SW 1271 (cell line): ENCODE measurements around the gene TANC1.

ENCODE experiments used
- DNase-seq, 2 experiments: peaks; one replicate each; lab custom pipeline; 2025; lab: John Stamatoyannopoulos, UW

The TANC1 gene

DNA sequence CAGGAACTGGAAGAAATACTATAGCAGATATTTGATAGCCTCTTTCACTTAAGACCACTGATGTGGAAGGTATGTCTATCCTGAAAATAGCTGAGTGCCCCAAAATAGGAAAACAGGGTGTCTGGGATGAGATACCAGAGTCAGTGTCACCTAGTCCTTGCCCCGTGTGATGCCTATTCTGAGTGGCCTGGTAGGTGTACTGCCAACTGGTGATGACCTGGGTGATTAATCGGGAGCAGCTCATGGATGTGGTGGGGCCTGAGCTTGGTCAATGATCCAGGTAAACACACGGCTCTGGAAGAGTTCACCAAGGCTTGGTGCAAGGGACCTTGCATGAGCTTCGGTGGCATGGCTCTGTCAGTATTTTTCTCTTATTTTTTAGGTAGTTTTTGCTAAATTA is 95.2 kb downstream of the TANC1 start:
- DNase-seq: no peak

DNA sequence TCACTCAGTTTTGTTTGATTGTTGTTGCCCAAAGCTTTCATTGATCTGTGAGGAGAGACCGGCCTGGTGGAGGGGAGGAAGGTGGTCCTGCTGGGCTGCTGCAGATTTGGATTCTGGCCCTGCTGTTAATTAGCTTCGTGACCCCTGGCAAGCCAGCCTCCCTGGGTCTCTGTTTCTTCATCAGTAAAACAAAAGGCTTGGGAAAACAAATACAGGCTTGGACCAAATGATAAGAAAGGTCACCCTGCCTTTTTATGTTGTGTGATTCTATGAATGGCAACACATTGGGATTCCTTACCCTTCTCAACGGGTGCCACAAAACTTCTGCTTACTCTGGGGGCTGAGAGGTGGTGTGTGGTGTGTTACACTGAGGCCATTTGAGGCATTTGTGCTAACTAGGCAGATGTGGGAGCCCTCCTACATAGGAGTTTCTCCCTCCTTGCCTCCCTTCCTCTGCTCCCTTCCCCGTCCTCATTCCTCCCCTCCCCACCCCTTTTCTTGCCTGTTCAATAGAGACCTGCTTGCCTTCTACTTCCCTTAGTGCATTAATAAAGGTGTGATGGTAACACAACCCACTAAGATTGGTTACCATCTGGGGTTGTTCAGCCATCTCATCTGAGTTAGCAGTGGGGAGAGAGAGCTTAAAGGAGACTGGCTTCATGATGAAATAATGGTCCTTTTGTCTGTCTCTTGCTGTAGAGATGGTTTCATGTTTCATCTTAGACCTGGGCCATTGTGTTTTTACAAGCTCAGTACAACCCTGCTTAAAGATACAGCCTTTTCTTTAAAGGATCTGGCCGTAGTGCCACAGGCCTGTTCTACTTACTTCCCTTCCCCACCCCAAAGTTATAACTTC is 96.2 kb downstream of the TANC1 start:
- DNase-seq: peak in 1 of 2 experiments; percentile 16

DNA sequence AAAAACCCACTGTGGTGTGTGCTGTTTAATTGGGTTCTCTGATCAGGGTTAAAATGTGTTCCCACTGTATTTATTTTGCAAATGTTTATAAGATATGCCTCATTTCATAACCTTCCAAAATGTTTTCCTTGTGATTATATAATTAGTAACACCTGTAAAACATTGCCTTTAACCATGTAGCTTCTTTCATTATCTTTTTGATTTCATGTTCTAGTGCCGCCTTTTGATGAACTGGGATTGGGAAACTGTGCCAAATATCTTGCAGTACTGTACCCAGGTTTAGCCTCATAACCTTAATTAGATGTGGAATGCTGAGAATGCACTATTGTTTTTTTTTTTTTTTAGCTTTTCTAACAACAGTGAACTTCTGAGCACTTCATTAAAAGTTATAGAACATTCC is 96.9 kb downstream of the TANC1 start:
- no peak for DNase-seq

DNA sequence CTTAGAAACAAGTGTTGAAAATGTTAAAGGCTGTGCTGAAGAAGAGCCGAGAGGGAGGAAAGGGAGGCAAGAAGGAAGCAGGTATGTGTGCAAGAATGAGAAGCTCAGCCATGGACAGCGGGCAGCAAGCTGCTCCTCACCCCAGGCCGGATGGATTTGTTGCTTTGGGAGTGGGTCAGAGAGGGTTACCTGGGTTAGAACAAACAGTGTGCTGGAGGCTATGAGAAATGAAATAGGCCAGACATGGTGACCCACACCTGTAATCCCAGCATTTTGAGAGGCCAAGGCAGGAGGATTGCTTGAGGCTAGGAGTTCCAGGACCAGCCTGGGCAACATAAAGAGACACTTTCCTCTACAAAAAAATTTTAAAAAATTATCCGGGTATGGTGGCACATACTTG is 97.5 kb downstream of the TANC1 start:
- DNase-seq: no peak

DNA sequence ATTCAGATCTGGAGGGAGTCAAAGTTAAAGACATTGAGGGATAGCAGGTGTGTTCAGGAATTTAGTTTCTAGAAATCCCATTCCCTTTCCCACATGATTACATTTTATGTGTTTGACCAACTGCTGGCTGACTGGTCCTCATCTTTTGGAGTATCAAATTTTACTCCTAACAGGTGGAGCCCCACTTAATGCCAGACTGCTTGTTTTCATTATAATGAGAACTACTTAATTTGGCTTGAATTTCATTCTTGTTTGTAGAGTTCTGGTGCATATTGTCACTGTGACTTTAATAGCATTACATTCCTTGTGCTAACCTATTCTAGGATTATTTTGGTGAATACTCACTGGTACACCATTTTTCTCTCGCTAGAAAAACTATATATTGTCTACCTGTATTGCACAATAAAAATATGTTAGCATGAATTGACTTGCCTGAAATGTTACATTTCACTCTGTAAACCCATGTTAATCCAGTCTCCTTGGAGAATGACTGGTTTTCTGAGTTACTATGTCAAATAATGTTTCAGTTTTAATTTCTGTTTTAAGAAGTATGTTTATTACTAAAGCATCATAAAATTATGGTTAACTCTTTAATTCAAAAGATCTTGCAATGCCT is 98.2 kb downstream of the TANC1 start:
- no peak for DNase-seq

DNA sequence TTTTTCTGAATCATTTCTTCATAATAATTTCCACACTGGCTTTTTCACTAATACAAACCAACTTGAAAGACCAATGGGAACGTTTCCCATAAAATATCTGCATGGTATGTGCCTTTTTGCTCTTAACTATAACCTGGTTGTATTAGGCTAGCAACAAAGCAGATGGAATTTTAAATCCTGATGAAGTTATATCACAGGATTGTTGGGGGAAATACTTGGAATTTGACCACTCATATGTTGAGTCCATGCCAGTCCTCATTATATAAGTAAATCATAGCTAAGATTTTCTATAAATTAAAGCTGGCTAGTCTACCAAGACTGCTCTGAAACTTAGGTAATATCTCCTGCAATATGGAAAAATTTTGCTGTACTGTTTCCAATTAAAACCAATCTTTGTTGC is 99.5 kb downstream of the TANC1 start:
- no peak for DNase-seq

DNA sequence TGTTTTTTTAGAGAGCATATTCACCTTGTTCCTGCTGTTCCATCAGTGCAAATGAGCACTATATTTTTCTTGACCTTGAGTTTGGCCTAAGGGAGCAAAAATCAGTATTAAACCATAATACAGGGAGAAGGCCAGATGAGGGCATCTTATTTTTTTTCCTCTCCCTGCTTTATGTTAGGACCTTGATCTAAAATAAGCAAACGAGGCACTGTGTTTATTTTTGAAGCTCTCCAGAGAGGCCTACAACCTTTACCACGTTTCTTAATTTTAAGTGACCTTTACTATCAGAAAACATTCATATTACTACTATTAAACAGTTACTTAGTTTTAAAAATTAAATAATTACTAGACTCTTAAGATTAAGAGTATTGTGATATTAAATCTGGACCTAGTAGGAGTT is 100.8 kb downstream of the TANC1 start:
- DNase-seq: no peak

DNA sequence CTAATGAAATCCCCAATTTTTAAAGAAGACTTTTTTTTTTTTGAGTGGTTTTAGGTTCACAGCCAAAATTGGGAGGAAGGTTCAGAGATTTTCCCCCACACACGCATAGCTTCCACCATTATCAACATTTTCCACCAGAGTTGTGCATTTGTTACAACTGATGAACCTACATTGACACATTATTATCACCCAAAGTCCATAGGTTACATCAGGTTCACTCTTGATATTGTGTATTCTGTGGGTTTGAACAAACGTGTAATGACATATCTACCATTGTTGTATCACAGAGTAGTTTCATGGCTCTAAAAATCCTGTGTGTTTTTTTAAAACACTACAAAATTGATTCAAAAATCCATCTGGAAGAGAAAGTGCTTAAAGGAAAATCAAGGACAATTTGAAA is 101.8 kb downstream of the TANC1 start:
- no peak for DNase-seq

DNA sequence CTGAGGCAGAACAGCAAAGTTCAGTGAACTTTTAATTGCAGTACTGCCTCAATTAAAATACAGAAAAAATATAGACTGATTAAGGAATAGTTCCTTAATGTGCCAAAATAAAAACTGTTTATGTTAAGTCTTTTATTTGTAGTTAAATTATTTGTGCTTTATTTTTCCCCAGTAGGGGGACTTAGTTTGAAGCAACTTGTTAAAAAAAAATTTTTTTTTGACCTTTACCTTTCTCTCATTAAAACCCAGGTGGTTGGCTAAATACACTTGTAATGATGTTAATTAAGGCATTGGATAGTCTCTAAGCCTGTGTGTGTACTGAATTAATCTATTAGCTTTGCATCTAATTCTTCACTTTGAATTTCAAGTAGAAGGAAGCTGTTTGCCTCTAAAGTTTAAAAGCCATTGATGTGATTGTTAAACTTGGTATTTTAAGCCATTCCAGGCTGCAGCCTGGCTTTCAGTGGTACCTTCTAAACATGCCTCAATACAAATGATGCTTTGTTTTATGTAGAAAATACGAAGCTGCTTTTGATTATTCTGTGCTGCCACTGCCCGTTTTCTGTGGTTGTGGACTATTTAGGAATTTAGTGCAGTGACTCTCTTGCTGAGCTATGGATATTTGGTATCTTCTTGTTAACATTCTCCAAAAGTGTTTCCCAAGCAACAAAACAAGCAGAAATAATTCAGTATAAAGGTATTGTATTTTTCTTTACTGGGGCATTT is 102.9 kb downstream of the TANC1 start:
- DNase-seq: no peak

DNA sequence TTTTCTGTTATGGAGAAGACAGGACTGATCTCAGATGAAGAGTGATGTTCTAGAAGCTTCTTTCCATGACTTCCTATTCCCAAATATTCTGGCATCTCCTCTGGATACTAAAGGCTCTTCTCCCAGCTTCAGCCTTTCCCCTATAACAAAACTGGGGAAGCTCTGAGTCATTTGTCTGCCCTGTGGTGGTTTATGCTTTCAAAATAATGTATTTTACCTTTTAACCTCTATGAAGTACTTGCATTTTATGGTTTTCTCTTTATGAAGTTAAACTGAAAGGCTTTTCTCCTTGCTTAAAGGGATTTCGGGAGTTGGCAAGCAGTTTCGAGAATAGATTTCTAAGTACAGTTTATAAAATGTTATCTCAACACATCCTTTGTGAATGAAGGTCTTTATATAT is 104.4 kb downstream of the TANC1 start:
- no peak for DNase-seq

DNA sequence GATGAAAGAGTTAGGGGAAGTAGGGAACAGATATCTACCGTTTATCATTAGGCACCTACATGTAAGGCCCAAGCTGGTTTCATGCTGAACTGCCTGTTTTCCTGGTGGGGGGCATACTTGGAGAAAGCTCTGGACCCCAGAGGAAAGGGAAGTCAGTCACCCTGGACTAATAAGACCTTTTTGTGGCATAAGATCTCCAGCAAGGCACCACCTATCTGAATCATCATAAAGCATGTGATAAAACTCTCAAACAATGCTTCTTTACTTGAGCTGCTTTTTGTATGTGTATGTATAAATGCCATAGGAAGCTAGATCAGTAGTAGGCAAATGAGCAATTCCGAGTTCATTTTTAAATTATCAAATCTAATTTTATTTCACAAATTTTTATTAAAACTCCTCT is 104.8 kb downstream of the TANC1 start:
- DNase-seq: no peak

DNA sequence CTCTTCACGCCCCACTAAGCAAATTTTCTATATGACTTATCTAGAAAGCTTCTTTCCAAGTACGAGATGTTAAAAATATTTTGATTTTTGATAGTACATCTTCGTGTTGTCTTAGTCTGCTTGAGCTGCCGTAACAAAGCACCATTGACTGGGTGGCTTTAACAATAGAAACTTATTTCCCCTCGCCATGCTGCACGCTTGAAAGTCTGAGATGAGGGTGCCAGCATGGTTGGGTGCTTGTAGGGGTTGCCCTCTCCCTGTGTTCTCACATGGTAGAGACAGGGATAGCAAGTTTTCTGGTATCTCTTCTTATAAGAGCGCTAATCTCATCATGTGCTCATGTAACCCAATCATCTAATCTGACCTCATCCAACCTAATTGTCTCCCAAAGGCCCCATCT is 106.2 kb downstream of the TANC1 start:
- no peak for DNase-seq

DNA sequence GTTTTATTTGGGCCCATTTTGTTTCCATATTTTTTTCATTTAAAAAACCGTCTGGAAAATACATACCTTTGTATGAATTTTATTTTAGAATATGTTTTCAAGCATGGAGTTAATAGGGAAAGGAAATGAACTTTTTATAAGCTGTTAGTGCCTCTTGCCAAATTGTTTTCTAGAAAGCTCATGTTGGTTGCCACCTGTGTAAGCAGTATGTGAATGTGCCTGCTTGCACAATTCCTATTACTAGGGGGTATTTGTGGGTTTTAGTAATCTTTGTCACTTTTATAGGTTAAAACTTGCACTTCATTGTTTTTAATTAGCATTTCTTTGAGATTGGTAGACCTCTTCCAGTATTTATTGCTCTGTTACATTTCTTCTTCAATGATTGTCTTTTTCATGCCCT is 107.3 kb downstream of the TANC1 start:
- DNase-seq: no peak

DNA sequence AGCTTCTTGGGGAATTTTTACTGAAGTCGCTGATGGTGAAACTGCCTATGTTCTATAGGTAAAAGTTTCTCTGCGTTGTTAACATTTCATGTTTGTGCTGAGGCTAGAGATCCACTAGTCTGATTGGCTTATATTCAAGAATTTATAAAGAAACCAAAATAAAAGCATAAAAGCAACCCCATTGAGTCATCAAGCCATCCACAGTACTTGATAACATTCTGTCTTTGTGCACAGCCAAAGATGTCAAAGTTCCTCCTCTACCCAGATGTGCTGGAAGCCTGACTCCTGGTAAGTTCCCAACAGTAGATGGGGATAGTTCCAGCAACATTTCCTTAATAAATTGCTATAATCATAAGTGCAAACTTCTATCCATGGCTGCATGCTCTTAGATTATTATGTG is 107.8 kb downstream of the TANC1 start:
- no peak for DNase-seq

DNA sequence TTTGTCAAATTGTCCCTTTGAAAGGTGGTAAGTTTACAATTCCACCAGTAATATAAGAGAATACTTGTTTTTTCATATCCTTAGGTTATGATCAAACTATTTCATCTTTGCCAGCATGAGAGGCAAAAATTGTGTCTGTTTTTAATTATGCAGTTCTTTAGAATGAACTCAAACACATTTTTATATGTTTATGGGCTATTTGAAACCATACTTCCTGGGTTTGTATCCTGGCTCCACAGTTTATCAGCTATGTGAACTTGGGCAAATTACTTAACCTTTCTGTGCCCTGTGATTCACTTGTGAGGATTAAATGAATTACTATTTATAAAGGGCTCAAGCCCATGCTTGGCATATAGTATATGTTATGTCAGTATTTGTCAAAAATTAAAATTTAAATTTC is 109.4 kb downstream of the TANC1 start:
- no peak for DNase-seq

DNA sequence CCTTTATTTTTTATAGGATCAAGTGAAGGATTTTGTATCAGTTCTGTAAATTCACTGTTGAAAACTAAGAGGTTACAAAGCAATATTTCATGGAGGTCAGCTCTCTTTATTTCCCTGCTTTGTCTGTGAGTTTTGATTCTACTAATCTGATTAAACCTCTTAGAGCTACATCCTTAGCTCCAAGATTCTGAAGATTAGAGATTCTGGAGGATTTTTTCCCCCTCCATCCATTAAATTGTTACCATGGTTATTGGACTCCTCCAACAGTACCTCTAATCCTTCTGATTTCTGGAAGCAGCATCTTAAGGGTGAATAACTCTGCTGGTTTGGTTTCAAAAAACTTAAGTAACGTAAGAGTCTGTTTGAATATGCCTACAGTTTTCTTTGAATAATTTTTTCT is 110.0 kb downstream of the TANC1 start:
- DNase-seq: no peak

DNA sequence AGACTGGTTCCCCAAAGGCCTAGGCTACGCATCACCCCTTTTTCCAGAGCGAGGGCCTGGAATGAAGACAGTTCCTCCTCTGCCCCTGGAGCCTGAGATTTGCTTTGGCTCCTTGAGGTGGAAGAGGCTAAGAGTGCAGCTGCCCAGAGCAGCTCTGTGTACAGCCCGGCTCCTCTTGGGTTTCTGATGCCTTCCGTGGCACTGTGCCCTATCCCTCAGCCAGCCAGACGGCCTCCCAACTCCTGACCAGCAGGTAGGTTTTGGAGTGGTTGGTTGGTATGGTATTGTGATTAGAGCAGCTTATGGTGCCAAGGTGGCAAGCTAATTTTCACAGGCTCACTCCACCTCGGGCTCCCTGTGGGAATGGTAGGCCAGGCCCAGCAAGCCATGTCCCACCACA is 112.2 kb downstream of the TANC1 start:
- DNase-seq: no peak

DNA sequence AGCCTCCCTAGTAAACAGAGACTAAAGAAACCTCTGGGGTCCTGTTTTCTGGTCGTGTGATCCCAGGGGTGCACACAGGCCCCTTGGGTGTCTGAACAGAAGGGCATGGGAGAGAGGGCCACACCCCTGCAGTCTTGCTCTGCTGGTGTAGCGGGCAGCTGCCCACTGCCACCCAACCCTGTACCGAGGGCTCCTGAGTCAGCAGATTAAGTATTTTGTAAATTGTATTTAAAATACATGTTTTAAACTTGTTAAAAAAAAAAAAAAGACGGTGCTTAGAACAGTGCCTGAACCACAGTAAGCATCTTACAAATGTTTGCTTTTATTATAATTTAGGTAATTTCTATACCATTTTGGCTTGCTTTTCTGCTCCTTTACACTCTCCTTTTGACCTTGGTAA is 113.7 kb downstream of the TANC1 start:
- no peak for DNase-seq

DNA sequence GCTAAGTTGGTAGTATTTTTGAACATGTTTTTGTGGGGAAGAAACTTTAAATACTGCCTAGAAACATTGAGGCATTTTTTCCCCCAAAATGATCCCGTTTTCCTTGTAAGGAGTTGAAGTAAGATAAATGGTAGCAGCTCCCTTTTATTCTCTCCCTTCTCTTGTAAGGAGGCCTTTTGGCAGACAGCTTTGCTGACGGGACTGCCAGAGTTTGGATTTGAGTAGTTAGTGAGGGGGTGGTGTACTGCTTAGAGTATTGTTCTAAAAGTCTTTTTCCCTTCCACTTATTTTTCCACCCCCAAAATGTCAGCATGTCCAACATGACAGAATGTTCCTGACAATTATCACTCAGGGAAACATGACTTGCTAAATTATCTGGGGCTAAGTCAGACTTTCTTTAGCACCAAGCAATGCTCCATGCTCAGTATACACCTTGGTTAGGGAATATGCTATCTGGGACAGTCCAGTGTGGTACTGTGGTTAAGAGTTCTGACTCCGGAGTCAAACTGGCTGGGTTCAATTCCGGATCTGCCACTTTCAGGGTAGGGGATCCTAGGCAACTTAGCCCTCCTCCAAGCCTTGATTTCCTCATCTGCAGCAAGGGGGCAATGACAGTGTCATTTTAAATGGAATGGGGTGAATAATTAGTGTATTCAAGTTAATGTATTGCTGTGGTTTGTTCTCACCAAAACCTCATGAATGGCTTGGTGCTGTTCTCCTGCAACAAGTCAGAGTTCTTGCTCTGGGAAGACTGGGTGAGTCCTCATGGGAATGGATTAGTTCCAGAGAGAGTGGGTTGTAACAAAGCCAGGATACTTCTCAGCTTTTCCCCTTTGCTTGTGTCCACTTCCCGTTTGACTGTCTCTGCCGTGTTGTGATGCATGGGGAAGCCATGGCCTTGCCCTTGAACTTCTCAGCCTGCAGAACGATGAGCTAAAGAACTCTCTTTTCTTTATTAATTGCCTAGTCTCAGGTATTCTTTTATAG is 116.2 kb downstream of the TANC1 start:
- no peak for DNase-seq

DNA sequence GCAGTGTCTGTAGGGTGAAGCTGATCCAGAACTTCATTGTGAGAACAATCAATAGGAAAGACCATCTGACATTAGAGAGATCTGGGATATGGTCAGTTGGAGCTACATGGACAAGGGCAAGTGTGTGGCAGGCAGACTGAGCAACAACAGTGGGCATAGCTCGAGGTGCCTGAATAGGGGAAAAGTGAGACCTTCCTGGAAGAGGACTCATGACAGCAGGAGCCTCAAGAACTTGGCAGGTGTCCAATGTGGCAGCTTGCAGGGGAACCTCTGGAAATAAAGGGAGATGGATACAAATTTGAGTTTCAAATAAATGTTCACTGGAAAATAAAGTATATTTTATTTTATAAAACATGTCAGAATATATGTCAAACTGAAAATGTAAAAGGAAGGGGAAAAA is 117.9 kb downstream of the TANC1 start:
- DNase-seq: no peak

DNA sequence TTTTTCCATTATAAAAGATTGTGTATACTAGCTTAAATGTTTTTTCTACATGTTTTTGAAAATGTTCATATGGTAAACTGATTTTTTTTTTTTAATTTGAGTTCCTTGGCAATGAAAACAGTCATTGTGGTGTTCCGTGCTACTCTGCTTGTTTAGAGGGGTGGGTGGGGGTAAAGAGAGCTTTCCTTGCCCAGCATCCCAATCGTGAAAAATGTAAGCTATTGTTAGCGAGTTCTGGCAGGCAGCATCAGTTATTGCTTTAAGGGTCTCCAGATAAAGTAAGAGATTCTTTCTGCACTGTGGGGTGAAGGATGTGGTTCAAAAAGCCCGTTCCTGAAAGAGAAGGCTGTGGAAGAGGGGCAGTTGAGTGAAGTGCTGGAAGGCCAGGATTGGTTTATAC is 118.4 kb downstream of the TANC1 start:
- no peak for DNase-seq

DNA sequence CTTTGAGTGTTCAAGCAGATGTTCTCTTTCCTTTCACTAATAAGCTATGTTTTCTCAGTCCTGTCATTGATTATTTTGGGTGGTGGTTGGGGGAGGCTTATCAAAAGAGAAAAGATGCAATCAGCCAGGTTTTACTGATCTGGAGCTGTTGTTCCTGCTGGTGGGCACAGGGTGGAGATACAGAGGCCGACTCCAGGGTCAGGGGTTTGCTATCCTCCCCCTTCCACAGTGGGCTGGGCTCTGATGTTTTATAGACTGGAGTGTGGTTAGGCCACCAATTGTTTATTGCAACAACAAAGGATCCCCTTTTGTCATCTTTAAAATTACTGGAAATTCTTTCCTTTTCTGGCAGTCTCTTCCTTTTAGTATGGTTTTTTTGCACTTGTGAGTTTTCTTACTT is 120.5 kb downstream of the TANC1 start:
- no peak for DNase-seq
